OCI-LY3 (cell line): ENCODE results near the gene FBXL20.

Experiments used
- EZH2phosphoT487 ChIP-seq: fragments of 200-600 bp; shearing (Covaris generic); IDR thresholded peaks from 2 replicates; pipeline ENCODE4 v1.6.1; 2018; ENCODE audit warnings: antibody characterized with exemption, mixed run types, low read depth
- TF ChIP-seq, protein P1 (sequence below): fragments of 200-600, 300-600 bp; sonication (generic); IDR thresholded peaks from 2 replicates; pipeline ENCODE4 v1.5.1; 2014; ENCODE audit warnings: antibody characterized with exemption, low read length, low read depth

- TF ChIP-seq, protein P1, sequence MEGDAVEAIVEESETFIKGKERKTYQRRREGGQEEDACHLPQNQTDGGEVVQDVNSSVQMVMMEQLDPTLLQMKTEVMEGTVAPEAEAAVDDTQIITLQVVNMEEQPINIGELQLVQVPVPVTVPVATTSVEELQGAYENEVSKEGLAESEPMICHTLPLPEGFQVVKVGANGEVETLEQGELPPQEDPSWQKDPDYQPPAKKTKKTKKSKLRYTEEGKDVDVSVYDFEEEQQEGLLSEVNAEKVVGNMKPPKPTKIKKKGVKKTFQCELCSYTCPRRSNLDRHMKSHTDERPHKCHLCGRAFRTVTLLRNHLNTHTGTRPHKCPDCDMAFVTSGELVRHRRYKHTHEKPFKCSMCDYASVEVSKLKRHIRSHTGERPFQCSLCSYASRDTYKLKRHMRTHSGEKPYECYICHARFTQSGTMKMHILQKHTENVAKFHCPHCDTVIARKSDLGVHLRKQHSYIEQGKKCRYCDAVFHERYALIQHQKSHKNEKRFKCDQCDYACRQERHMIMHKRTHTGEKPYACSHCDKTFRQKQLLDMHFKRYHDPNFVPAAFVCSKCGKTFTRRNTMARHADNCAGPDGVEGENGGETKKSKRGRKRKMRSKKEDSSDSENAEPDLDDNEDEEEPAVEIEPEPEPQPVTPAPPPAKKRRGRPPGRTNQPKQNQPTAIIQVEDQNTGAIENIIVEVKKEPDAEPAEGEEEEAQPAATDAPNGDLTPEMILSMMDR, result no peak
- TF ChIP-seq EZH2phosphoT487, result no peak
Observed at GRCh38 chr17:39351508-39351907, 49.9 kb downstream of the FBXL20 start.
